A673 (cell line): ENCODE measurements around the gene IYD.

Experiments used
- EZH2 ChIP-seq: fragments of 200-600 bp; sonication (generic); IDR thresholded peaks from 2 replicates; pipeline ENCODE4 v1.6.1; 2017; ENCODE audit warnings: borderline replicate concordance, low read depth, mild to moderate bottlenecking, mixed read lengths, antibody characterized with exemption, low read length; ENCODE audit not compliant: poor library complexity, severe bottlenecking
- TF ChIP-seq, protein P1 (sequence below): fragments of 300-800, 200-600 bp; sonication (generic); conservative IDR thresholded peaks from 2 replicates; pipeline ENCODE4 v1.5.1; 2017; ENCODE audit warnings: low read depth, mild to moderate bottlenecking, antibody characterized with exemption, low read length, moderate library complexity, mixed read lengths

DNA sequence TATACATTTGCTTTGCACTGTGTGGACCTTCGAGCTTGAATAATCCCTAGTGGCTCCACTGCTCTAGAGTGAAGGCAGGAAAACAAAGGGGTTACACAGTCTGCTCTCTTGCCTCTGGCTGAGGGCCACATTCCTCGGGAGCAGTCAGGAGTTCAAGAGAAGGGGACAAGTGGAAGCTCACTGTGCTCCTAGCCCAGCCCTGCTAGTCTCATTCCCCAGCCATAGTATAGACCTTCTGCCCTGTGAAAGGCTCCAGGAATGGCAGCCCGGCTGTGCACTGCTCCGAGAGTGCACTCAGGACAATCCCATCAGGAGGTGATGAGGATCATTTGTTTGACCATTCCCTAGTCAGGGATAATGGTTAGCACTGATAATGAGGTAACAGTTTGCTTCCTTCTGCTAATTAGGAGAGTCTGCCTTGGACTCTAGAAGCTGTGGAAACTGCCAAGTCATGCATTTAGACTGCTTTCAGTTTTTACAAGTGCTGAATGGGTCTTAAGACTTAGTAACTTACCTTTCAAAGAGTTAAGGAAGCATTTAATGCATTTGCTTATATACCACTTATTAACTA lies 8.5 kb downstream of the IYD start:
- no peak for TF ChIP-seq EZH2
- TF ChIP-seq, protein P1, sequence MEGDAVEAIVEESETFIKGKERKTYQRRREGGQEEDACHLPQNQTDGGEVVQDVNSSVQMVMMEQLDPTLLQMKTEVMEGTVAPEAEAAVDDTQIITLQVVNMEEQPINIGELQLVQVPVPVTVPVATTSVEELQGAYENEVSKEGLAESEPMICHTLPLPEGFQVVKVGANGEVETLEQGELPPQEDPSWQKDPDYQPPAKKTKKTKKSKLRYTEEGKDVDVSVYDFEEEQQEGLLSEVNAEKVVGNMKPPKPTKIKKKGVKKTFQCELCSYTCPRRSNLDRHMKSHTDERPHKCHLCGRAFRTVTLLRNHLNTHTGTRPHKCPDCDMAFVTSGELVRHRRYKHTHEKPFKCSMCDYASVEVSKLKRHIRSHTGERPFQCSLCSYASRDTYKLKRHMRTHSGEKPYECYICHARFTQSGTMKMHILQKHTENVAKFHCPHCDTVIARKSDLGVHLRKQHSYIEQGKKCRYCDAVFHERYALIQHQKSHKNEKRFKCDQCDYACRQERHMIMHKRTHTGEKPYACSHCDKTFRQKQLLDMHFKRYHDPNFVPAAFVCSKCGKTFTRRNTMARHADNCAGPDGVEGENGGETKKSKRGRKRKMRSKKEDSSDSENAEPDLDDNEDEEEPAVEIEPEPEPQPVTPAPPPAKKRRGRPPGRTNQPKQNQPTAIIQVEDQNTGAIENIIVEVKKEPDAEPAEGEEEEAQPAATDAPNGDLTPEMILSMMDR: no peak
